NCI-H1694 (cell line): ENCODE data around the gene CDYL.

Experiments used
- DNase-seq: peaks from one replicate; lab custom pipeline; 2025; lab: John Stamatoyannopoulos, UW

CDYL gene

DNA sequence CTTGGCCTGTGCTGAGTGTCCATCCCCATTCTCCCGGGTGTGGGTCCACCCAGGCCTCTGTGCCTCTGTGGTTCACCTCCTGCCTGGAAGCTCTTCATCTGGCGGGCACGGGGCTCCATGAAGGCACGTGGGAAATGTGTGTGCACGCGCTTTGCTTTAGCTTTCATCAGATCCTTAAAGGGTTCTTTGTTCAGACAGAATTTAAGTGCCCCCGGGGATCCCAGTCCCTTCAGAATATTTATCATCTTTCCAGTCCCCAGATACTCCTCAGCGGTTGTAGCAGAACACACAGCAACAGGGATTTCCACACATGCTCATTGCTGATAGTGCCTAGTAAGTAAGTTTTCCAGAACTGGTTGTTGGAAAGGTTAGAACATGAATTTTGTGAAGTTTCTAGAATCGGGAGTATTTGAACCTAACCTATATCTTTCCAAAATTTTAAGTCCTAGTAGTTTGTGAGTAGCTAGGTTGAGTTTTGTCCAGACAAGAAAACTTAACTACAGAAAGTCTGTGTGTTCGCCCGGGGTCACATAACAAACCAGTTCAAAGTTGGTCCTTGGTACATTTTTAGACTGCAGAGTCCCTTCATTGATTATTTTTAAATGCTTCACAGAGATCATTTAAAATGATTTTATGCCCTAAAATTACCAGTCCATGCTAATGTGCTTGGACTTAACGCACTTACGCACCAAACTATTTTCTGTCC lies 159.9 kb downstream of the CDYL start:
- no peak for DNase-seq

DNA sequence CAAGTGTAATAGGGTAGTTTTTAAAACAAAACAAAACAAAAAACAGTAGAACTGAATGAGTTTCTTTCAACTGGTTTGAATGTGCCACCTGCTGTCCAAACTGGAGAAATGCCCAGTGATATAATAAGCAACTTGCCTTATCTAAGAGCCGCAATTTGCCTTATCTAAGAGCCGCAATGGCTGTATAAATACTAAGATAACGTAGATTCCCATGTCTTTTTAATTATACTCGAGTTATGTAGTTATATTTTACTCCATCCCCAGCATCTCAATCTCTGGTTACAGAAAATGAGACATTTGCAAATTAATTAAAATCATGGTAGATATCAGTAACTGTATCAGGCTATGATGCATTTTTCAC lies 160.5 kb downstream of the CDYL start:
- DNase-seq = peak; percentile 10

DNA sequence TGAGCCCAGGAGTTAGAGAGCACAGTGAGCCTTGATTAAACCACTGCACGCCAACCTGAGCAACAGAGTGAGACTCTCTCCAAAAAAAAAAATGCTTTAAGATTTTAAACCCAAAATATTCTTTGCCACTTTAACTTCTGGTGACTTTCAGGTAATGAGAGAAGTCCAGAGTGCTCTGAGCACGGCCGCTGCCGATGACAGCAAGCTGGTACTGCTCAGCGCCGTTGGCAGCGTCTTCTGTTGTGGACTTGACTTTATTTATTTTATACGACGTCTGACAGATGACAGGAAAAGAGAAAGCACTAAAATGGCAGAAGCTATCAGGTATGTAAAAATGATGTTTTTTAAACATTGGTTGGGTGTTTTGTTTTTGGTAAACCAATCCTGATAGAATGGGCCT lies 161.2 kb downstream of the CDYL start:
- DNase-seq = no peak

DNA sequence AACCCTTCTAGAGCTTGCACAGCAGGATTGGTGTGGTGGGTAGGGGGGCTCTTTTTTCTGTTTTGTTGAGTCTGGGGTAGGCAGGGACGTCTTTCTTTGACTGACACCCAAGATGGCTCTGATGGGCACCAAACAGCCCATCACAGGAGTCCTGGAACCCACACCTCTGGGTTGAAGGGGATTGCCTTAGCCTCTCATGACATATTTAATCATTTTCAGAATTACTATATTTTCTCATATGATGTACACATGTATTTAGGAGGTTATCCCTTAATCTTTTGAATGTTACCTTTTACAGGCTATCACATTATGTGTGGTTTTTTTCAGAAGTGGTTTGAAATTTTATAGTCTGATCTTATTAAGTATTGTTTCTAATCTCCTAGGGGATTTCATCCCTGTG lies 163.0 kb downstream of the CDYL start:
- no peak for DNase-seq

DNA sequence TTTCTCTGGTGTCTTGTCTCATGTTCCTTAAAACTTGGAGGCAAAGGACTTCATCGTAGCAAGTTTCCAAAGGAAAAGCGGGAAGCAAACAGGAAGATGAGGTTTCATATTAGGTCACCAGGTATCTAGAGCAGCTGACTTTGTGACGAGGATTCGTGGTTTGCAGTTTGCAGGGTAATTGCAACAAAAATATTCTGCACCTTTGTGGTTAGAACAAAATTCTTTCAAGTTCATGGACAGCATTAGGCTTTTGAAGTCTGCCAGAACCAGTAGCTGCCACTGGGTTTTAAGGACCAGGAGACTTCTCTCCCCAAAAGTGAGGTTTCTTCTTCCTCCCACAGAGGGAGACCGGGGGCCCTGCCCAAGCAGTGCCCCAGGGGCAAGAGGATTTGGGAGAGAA lies 164.2 kb downstream of the CDYL start:
- DNase-seq = no peak

DNA sequence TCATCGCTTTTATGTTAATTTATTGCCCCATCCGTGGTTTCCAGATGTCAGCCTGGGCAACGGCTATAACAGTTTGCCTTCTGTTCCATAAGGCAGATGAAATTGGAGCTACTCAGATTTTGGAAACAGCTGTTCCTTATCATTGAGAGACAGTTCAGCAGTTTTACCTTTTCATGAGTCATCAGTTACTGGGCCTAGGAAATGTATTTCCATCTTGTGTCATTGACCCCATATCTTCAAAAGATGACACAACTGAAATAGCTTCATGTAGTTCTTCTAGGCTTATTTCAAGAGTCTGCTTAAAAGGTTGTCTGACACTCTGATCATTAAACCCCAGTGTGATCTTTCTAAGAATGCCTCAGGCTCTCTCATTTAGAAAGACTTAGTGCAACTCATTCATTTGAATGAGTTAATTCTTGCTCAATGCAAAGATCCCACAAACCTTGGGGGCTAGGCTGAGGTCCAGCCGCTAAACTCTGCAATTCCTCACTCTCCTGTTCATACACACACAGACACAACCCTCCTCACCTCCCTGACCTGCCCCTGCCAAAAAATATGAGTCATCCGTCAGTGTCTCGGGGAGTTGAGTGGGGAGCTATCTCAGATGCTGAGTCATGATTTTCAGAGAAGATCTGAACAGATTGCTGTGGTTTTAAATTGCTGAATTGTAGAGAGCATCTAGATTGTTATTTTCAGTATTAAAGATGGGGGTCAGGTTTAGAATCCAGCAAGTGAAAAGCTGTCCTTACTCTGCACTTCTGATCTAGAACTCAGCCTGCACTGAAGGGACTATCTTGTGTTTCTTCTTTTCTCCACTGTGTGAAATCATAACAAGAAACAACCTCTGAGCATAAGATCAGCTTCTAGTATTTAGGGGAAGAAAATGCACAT lies 165.8 kb downstream of the CDYL start:
- peak; percentile 39 for DNase-seq

DNA sequence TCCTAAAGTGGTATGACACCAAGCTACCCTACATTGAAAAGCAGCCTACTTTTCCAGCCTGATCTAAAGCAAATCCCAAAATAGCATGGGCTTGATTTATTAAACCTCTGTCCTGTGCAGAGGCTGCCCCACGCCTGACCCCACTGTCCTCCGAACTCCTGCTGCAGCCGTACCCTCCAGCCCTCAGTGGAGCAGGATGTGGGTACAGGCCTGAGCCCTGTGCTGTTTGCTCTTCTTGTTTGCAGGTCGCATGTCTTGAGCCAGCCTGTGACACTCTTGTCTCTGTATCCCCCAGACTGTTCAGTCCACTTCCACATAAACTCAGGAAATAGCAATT lies 166.4 kb downstream of the CDYL start:
- DNase-seq = no peak

DNA sequence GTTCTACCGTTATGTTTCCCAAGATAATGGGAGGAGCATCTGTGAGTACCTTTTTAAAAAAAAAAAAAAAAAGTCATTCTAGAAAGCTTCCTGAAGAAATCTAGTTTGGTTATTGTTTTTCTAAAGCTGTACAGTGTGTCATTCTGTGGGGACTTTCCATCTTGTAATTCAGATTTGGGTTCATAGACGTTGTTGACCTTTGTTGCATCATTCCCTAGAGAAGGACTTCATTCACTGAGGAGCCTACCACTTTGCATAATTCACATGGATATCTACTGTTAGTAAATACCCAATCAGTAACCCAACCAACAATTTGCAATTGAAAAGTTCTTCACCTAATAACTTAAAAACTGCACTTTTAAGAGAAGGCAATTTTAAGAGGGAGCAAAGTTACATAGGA lies 167.5 kb downstream of the CDYL start:
- no peak for DNase-seq

DNA sequence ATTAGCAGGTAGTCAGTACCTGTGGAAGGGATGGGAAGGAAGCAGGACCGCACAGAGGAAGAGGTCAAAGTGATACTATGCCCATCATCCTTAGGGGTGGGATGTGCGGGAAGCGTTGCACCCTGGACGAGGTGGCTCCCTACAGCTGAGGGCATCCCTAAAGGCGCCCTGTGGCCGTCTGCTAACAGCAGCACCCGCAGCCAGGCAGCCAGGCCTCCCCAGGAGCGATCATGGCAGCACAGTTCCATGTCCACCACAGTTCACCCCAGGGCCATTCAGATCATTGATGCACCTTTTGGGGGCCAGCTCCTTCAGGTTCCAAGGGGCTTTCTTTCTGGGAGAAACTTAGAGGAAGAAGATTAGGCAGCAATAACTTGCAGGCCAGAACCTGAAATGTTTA lies 168.1 kb downstream of the CDYL start:
- DNase-seq = no peak

DNA sequence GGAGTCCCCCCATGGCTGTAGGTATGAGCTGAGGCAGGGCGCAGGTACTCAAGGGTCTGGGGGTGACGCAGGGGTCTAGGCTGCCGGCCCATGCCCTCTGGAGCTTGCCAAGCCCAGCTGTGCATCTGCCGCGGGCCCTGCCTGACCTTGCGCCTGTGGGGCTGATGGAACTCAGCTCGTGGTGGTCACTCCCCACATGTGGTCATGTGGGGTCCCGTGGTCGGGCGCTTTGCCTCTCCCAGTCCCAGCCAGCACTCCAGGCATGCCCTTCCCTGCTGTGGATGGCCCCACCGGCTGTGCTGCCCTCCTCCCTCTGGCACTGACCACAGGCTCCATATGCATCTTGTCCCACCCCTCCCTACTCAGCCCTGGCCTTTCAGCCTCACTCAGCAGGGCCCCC lies 170.3 kb downstream of the CDYL start:
- no peak for DNase-seq

DNA sequence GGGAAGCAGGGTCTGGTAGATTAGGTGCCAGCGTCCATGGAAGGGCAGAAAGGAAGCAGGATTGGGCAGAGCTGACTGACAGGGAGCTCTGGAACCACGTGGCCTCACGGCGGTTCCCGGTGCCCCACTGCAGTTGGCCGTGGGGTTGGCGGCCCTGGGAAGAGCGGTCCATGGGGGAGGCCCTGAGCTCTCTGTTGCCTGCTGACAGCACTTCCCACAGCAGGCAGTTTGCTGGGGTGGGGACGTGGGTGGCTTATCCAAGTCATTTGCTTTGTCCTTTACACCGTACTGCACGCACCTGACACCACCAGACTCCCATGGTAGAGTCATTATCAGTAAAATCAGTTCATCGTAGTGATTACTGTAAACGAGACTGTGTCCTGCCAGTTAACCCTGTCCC lies 171.5 kb downstream of the CDYL start:
- DNase-seq = no peak

DNA sequence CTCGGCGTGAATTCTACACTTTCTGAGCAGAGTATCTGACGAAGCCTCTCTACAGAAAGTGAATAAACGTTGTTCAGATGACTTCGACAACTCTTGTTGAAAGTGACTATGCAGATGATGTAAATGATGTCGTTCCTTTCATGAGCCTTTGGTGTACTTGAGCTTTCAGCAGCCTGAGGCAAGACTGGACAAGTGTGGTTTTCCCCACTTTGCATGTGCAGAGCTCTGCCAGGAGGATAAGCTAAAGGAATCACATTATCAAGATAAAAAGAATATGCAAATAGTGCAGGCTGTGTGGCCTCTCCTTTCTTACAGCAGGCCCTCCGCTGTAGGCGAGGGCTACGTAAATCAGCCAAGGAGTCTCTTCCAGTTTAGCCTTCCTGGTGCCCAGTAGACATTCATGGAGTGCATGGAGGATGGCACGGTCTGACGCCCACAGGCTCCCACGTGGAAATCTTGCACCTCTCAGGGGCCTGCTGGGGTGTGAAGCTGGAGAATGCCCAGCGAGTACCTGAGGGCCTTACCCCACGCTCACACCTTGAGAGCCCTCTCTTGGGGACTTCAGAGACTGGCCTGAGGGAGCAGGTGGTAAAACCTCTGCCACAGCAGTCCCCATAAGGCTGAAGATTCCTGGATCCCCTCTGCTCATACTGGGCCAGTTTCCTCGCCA lies 172.7 kb downstream of the CDYL start:
- no peak for DNase-seq

DNA sequence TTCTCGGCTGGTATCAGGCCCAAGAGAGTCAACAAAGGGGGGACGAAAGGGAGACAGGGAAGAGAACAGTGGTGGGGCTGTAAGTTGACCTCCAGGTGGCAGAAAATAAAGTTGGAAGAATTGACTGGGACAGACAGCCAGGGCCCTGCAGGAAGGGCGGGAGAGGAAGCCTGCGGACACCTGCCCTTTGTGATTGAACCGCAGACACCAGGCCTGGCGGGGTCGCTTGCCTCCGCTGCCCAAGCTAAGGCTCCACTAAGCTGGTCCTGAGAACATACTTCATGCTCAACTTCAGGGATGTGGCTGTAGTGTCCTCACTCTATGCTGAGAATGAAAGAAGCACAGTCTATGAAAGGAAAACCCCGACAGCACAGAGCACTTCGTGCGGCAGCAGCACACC lies 173.9 kb downstream of the CDYL start:
- no peak for DNase-seq

DNA sequence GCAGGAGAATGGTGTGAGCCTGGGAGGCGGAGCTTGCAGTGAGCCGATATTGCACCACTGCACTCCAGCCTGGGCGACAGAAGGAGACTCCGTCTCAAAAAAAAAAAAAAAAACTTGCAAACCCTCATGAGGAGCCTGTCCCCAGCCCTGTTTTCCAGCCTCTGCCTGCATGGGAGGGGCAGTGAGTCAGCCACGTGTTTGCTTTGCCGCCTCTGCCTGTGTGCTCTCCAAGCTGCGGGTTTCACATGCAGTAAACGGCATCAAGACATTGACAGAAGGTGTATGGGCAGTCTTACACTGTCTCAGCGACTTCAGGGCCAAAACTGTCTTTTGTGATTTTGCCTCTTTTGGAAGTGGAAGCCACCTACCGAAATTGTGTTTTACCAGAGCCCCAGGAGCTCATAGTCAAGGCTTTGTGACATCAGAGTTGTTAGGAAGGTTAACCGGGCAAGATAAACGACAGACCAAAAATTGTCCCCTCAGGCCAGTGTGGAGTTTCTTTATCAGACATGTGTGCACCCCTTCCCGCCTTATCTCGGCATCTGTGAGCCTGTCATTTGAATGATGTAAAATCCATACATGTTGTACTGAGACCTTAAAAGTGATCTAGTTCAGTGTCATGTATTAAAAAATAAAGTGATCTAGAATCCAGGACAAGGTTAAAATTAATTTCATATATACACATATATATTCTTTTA lies 174.8 kb downstream of the CDYL start:
- DNase-seq = no peak

DNA sequence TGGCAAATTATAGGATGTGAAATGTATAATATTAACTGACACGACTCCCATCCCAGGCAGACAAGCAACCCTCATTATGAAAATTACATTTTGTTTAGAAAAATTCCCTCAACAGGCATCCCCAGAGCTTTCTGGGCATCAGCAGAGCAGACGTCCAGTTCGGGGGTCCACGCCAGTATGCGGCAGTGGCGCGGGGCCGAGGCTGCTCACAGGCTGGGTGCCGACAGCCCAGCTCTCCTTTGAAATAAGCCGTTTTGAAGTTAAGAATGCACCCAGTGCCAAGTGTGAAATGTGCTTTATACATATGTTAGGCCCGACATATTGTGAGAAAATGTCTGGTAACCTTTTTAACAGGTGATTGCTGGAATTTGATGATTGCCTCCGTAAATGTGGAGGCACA lies 177.2 kb downstream of the CDYL start:
- no peak for DNase-seq

DNA sequence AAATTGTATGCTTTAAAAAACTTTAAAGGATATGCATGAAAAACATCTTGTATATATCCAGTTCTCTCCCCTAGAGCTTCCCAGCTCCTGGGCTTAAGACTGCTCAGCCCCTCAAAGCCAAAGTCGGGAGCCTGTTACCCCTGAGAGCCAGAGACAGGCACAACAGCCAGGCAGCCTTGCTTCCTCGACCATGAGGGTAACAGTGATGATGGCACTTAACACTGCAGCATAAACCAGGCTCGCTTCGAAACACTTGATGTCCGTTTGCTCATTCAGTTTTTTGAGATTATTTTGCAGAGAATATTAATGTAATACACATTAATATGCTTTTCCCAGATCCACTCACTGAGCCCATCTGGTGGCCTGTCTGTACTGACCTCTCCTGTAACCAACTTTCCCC lies 180.4 kb downstream of the CDYL start:
- no peak for DNase-seq

DNA sequence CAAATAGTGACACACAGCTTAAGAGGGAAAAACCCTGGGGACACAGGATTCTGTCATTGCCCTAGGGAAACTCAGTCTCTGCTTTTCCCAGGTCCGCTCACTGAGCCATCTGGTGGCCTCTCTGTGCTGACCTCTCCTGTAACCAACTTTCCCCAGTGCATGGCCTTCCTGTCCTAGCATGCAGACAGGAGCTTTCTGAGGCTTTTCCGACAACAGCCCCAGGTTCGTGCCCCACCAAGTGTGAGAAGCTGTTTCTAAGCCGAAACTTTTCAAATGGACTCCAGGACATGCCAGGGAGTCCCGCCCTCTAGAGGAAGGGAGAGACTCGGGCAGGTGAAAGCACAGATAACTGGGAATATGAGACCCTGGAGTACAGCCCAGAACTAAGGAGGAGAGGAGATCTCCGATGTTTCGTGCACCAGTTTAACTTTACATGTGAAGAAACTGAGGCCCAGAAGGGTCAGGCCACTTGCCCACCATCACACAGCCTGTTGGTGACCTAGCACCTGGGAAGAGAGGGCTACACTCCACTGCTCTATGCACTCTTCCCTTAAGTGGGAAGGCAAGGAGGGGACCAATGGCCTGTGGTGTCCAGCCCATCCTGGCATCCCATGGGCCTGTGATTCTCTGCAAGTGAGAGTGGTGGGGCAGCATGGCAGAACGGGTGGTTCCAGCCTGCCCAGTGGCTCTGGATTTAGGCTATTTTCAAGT lies 181.5 kb downstream of the CDYL start:
- DNase-seq = no peak

DNA sequence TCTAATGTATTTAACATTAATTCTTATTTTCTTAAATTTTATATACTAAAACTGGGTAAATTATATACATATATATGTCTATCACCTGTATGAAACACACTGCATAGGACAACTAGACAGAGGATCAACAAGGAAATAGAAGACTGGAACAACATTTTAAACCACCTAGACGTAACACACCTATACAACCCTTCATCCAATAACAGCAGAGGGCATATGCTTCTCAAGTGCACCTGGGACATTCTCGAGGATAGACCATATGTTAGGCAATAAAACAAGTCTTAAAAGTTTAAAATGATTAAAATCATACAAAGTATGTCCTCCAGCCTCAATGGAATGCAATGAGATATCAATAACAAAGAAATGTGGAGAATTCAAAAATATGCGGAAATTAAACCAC lies 182.4 kb downstream of the CDYL start:
- no peak for DNase-seq

DNA sequence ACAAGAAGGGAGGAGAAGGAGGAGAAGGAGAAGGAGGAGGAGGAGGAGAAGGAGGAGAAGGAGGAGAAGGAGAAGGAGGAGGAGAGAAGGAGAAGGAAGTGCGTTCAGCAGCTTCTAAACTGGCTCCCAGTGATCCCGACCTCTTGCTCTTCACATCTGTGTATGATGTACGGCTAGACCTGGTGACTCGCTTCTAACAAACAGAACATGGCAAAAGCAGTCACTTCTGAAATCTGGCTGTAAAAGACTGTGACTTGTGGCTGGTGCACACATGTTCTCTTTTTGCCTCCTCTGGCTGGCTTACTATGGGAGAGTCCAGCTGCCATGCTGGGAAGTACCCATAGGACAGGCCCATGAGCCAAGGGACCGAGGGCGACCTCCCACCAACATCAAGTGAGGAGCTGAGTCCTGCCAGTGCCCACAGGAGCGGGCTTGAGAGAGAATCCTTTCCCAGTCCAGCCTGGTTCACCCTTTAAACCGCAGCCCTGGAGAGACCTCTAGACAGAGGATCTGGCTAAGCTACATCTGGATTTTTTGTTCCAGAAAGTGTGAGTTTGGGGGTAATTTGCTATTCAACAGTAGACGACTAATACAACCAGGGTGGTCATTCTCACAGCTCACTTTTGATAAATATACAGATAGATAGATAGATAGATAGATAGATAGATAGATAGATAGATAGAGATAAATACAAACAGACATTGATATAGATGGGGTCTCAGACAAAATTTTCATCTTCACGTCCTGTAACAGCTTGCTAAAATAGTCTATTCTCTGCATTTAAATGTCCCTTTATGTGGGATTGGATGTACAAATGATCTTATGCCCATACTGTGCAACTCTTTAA lies 185.3 kb downstream of the CDYL start:
- DNase-seq = no peak

DNA sequence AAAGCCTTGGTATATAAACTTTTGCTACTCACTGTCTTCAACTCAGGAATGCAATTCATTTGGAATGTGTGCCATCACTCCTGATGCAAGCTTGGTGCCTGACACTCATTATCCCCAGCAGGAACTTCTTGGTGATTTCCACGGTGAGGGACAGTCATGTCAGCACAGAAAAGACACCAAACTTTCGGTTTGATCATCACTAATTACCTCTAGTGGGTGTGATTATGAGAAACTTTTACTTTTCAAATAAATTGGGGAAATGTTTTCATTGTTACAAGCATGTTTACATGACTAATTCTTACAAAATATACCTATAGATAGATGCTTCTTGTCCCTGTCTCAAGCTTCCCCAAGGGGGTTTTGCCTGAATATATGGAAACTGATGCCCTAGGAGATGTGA lies 186.7 kb downstream of the CDYL start:
- no peak for DNase-seq
